HG03354 (cell line): ENCODE results near the gene CYP2A6.
"Not testable (repeated sequence)": the region's sequence is repeated elsewhere in the genome, so short reads cannot be mapped to it uniquely, and the experiment has no call there.

Experiments
- ATAC-seq: cut with Tn5 transposase; IDR thresholded peaks from one replicate; pipeline ENCODE4 v1.9.1; 2021; ENCODE audit warnings: mild to moderate bottlenecking; ENCODE audit not compliant: unreplicated experiment, poor library complexity, severe bottlenecking

CYP2A6 gene

DNA sequence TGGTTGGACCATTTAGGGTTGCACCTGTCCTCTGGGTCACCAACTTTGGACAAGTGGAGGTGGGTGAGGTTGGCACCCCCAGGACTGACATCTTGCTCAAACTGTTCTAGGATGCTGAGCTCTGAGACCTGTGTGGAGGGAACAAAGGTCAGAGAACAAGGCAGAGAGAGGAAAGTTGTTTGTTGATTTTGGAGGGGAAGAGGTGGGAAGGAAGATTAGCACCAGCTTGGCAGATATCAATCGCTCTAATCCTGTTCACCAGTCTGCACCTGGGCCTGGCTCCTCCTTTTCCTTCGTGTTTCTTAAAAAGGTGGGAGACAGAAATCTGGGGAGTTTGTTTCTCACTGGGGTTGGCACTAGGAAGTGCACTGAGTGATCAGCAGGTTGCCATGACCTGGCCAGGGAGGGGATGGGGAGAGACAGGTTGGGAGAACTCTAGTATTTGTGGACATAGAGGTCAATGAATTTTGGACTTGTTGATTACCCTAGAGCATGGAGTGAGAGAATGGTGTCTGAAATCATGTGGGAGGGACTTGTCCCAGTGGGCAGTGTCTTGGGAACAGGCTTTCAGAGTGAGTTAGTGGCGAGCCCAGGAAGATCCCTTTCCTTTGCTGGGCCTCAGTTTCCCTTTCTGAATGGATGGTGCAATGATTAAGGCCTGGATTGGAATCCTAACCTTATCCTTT lies 2.4 kb upstream of the CYP2A6 start:
- ATAC-seq = not testable (repeated sequence)

- ATAC-seq = not testable (repeated sequence)
Observed at GRCh38 chr19:40846722-40847121, 3.5 kb downstream of the CYP2A6 start.

DNA sequence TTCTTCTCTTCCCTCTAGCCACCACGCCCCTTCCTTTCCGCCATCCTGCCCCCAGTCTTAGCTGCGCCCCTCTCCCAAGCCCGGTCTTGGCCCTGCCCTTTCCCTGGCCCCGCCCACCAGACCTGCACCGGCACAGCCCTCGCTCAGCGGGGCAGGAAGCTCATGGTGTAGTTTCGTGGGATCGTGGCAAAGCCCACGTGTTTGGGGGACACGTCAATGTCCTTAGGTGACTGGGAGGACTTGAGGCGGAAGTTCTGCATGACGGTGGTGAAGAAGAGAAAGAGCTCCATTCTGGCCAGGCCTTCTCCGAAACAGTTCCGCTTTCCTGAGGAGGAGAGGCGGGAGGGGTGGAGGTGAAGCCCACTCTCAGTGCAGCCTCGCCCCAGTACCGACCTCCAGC lies 6.6 kb downstream of the CYP2A6 start:
- not testable (repeated sequence) for ATAC-seq

GRCh38 chr19:40842997-40843652 lies 7.1 kb downstream of the CYP2A6 start:
- not testable (repeated sequence) for ATAC-seq

DNA sequence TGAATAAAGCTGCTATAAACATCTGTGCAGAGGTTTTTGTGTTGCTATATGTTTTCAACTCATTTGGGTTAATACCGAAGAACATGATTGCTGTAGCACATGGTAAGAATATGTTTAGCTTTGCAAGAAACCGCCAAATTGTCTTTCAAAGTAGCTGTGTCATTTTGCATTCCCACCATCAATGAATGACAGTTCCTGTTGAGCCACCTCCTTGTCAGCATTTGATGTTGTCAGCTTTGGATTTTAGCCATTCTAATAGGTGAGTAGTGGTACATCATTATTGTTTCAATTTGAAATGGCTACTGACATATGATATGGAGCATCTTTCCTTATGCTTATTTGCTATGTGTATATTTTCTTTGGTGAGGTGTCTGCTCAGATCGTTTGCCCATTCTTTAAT lies 8.2 kb downstream of the CYP2A6 start:
- not testable (repeated sequence) for ATAC-seq

DNA sequence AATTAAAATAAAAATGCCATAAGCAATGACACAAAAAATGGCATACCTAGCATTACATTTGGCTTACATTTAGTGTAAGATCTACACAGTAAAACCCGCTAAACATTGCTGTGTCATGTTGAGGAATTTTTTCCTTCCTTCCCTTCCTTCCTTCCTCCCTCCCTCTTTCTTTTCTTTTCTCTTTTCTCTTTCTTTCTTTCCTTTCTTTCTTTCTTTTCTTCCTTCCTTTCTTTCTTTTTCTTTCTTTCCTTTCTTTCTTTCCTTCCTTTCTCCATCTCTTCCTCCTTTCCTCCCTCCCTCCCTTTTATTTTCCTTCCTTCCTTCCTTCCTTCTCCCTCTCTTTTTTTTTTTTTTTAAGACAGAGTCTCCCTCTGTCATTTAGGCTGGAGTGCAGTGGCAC lies 11.8 kb downstream of the CYP2A6 start:
- not testable (repeated sequence) for ATAC-seq

GRCh38 chr19:40836754-40837429 lies 13.4 kb downstream of the CYP2A6 start:
- ATAC-seq = no peak

DNA sequence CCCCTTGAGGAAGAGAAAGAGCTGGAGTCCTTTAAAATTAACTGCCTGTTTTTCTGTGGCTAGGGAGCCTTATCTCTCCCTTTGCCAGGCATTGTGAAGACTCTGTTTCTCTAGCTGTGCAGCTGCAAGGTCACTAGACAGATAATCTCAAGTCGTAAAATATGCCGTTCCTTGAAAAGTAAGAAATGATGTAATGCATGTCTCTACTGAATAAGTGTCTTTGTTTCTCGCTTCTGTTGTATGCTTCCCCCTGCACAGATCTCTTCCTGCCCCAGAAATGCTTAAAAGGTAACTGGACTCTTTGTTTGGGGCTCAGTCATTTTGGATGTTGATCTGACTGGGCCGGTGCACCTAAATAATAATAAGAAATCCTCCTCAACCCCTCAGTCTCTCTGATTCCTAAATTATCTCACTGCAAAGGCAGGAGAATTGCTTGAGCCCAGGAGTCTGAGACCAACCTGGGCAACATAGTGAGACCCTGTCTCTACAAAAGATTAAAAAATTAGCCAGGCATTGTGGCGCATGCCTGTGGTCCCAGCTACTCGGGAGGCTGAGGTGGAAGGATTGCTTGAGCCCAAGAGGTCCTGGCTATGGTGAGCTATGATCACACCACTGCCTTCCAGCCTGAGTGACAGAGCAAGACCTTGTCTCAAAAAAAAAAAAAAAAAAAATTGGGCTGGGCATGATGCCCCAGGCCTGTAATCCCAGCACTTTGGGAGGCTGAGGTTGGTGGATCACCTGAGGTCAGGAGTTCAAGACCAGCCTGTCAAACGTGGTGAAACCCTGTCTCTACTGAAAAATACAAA lies 16.3 kb downstream of the CYP2A6 start:
- not testable (repeated sequence) for ATAC-seq

- ATAC-seq = not testable (repeated sequence)
Observed at GRCh38 chr19:40832431-40832790, 17.8 kb downstream of the CYP2A6 start.

- ATAC-seq = no peak
Observed at GRCh38 chr19:40831502-40832430, 18.5 kb downstream of the CYP2A6 start.

GRCh38 chr19:40830741-40831140 lies 19.5 kb downstream of the CYP2A6 start:
- not testable (repeated sequence) for ATAC-seq

GRCh38 chr19:40829205-40829604 lies 21.0 kb downstream of the CYP2A6 start:
- no peak for ATAC-seq

DNA sequence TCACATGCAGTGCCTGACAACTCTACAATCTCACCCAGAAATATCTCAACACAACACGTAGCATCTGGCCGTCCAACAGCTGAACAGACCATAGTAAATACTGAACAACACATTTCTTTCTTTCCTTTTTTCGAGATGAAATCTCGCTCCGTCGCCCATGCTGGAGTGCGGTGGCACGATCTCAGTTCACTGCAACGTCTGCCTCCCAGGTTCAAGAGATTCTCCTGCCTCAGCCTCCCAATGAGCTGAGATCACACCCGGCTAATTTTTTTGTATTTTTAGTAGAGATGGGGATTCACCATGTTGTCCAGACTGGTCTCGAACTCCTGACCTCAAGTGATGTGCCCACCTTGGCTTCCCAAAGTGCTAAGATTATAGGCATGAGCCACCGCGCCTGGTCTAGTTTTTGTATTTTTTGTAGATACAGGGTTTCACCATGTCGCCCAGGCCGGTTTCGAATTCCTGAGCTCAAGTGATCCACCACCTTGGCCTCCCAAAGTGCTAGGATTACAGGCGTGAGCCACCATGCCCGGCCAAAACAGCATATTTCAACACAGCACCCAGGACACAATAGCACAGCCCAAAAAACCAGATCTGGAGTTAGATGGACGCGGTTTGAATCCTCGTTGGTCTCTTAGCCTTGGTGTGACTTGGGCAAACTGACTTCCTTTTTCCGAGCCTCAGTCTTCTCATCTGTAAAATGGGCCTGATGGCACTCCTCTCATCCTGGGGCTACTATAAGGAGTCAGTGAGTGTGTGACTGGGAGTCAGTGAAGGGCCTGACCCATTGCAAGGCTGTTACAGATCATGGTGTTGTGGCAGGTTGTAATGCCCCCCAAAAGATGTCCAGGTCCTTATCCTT lies 22.6 kb downstream of the CYP2A6 start:
- no peak for ATAC-seq

- not testable (repeated sequence) for ATAC-seq
Observed at GRCh38 chr19:40826699-40827385, 23.4 kb downstream of the CYP2A6 start.

GRCh38 chr19:40826312-40826698 lies 23.9 kb downstream of the CYP2A6 start:
- ATAC-seq = not testable (repeated sequence)

DNA sequence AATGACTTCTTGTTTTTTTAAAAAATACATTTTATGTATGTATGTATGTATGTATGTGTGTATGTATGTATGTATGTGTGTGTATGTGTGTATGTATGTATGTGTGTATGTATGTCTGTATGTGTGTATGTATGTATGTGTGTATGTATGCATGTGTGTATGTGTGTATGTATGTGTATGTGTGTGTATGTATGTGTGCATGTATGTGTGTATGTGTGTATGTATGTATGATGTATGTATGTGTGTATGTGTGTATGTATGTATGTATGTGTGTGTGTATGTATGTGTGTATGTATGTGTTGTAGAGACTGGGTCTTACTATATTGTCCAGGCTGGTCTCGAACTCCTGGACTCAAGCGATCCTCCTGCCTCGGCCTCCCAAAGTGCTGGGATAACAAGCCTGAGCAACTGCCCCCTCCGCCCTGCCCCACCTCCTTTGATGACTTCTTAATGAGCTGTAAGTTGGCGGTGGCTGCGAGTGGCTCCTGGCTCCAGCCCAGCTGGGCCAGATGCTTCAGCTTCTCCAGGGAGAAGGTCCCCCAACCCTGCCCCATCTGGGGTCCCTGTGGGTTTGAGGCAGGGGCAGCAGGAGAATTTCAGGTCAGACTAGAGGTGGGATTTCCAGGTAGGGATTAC lies 24.7 kb downstream of the CYP2A6 start:
- not testable (repeated sequence) for ATAC-seq

DNA sequence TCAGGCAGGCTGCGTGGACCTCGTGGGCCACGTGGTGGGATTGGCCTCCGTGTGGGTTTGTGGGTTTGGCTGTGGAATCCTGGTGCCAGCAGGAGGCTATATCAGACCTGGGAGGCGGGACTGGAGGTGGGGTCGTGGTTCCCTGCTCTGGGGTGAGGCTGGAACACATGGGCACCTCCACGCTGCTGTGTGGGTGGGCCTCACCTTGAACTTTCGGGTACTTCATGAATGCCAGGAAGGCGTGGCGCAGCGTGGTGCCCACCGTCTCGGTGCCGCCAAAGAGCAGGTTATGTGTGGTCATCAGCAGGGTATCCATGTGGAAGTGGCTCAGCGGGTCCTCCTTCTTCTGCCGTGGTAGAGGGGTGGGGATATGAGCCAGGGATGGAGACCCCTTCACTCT lies 25.3 kb downstream of the CYP2A6 start:
- ATAC-seq = not testable (repeated sequence)
